NCI-H526 (cell line): ENCODE measurements around the gene GABPA.
A peak's percentile ranks its signal among the peaks of the same experiment; 100 is the strongest.
"Not testable (repeated sequence)": the region's sequence is repeated elsewhere in the genome, so short reads cannot be mapped to it uniquely, and the experiment has no call there.

Source experiments
- DNase-seq, 2 experiments: peaks; one replicate each; lab custom pipeline; 2025; lab: John Stamatoyannopoulos, UW

The GABPA gene

DNA sequence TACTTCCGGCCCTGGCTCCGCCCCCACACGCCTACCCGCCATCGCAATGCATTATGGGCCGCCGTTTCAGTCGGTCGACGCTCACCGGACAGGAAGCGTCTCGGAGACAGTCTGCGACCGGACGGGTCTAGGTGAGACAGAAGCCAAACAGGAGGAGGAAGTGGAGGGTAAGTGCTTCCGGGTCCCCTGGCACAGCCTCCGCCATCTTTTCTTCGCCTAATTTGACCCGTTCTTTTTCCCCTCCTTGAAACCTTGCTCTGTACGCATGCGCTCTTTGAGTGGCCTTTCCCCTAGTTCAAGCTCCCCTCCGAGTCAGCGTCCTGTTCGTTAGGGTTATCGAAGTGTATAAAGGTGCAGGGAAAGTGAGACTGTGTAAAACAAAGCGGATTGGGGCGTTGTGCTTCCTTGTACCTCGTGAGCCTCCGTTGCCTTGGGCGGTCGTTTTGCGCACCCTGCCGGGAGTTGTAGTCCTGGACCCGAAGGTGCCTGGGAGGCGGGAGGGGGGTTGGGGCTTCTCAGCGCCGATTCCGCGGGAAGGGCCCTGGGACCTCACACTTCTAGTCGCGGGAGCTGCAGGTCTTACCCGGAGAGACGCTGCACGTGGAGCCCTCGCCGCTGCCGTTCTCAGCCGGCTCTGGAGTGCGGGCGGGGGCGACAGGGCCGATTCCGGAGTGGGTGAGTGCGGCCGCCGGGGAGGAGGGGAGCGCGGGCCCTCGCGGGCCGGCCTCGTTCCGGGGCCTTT lies at the start of gene GABPA, which contains the start of gene ATP5PF:
Gene GABPA (plus strand): TSS at position 69 of the 742 bp plus-strand sequence. CDS start 6,627 bp downstream, outside the sequence.
Gene ATP5PF (minus strand): TSS at position 1 of the 742 bp plus-strand sequence. CDS start 5,110 bp downstream, outside the sequence.
- peak; percentile 97 to 98 for DNase-seq

DNA sequence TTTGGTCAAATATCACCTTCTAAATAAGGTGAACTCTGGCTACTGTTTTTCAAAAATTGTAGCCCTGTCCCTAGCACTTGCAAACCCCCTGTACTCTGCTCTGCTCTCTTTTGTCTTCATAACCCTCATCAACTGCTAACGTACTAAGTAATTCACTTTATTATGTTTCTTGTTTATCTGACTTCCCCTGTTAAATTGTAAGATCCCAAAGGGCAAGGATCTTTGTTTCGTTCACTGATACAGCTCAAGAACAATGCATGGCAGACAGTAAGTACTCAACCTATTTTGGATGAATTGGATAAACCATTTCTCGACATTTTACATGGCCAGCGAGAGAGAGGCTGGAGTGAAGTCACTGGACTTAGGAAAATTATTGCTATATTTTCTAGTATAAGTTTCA lies 47.0 kb upstream of the GABPA start:
- DNase-seq = no peak

DNA sequence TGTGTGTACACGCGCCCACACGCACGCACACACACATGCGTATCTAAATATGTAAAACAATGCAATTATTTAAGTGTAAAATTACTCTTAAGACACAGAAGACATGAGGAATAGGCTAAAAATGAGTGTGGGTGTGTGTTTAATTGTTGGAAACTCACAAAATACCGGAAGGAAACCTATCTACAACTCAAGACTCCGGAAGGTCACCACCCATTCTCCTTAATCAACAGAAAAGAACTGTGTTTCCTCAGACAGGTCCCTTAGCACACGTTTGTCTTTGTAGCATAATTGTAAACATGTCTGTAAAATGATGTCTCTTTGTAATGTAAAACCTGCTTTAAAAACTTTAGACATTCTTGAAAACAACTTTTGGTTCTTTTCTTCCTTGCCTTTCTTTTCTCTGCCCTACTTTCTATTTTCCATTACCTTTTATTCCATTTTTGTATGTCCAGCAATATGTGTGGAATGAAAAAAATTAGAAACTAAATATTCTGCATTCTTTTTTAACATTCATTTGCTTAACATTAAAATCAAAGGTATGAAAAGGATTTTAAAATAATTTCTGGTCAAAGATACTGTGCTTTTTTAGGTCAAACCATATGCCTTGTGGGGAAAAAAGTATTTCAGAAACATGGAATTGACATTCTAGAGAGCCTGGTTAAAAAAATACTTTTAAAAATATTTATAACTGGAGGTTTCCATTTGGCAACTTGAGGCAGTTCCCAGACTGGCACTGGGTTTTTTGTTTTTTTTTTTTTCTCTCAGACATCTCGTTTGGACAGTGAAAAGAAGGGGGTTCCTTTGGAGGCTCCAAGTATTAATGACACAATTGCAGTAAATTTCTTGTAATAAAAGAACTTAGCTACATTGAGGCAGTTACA lies 46.3 kb upstream of the GABPA start:
- no peak for DNase-seq

DNA sequence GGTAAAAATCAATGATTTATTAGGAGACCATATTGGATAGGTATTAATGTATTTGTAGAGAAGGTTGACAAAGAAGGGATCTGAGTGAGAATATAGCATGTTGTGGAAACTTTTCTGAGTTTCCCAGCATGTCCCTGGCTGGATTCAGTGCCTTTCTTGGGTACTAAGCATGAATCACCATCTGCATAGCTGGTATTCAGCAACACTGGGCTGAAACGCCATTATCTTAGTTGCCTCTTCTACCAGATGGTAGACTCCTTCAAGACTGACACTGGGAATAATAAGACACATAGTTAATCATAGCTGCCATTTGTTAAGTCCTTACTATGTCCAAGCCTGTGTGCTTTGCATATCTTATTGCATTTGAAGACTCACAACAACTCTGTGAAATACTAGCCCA lies 45.5 kb upstream of the GABPA start:
- DNase-seq = no peak

DNA sequence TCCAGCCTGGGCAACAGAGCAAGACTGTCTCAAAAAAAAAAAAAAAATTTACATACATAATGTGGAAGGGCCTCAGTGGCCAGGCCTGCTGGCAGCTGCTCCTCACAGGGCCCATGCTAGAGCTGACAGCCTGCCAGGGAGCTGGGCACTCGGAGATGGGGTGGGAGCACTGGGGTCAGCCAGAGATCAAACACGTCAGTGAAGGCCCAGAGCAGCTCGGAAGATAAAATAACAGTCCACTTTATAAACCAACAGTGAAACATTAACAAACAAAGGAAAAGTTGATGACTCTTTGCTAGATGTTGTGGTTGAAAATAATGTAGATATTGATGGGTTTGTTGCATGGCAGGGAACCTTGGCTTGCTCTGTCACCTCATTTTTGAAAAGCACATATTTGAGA lies 42.8 kb upstream of the GABPA start:
- DNase-seq = no peak

DNA sequence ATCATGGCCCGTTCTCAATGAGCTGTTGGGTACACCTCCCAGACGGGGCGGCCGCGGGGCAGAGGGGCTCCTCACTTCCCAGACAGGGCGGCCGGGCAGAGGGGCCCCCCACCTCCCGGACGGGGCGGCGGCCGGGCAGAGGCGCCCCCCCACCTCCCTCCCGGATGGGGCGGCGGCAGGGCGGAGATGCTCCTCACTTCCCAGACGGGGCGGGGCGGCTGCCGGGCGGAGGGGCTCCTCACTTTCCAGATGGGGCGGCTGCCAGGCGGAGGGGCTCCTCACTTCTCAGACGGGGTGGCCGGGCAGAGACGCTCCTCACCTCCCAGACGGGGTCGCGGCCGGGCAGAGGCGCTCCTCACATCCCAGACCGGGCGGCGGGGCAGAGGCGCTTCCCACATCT lies 39.3 kb upstream of the GABPA start:
- not testable (repeated sequence) for DNase-seq

DNA sequence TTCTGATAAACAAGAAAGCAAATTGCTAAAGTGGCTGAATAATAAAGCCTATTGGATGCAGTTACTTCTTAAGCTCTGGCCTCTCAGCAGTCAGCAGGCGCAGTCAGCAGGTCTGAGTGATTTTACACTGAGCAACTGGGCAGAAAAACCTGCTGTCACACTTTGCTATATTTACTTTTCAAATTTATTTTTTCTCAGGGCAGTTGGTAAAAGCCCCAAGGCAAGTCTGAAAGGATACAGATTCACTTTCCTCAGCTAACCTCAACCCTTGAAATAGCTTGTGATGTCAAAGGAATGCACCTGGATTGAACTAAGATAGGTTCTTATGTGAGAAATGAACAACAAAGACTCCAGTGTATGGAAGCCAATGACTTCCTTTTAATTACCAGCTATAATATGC lies 34.0 kb upstream of the GABPA start:
- no peak for DNase-seq

DNA sequence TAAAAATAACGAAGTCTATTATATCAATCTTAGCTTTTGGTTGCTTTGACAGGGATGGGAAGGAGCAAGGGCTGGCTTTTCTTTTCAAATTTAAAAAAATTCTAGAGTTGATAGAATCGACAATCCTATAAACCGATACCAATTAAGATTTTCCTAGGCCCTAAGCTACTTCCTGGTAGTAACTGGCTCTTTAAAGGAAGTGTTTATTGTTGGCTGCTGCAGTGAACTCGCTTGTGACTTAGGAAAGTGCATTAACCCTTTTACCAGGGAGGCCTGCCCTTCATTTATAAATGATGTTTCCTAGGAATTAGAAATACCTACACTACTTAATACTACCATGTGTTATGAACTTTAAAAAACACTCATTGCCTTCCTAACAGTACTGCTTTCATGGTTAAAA lies 33.2 kb upstream of the GABPA start:
- DNase-seq = no peak

DNA sequence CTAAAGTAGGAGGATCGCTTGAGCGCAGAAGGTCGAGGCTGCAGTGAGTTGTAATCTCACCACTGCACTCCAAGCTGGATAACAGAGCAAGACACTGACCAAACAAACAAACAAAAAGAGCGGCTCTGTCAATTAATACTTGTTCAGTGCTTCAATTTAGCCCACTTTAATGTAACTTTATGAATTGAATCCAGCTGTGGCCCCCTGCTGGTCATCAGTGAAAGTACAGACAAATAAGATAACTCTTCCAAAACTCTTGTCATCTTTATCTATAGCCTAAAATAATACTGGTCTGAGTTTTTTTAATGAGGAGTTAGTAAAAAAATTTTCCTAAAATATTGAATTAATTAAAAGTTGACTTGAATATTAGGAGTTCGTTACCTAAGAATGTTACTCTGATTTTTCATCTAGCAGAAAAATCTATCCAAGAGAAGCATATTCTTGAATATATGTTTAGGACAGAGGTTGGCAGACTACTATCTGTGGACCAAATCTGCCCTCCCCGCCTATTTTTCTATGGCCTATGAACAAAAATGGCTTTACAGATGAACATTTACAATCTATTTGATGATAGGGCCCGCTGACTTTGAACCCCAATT lies 26.2 kb upstream of the GABPA start:
- DNase-seq = peak; percentile 6 to 50

DNA sequence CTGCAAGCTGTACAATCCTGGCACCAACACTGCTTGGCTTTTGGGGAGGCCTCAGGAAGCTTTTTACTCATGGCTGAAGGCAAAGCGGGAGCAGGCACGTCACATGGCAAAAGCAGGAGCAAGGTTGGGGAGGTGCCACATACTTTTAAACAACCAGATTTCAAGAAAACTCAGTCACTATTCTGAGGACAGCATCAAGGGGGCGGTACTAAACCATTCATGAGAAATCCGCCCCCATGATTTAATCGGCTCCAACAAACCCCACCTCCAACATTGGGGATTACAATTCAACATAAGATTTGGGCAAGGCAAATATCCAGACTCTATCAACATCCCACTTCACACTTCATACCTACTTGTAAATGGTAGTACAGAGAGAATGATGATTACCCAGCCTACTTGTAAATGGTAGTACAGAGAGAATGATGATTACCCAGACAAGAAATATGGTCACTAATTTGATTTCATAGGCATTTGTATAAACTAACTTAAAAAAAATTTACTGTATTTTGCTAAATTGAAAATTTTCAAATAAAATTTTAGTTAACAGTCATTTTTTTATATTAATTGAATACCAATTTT lies 25.0 kb upstream of the GABPA start:
- DNase-seq = no peak

DNA sequence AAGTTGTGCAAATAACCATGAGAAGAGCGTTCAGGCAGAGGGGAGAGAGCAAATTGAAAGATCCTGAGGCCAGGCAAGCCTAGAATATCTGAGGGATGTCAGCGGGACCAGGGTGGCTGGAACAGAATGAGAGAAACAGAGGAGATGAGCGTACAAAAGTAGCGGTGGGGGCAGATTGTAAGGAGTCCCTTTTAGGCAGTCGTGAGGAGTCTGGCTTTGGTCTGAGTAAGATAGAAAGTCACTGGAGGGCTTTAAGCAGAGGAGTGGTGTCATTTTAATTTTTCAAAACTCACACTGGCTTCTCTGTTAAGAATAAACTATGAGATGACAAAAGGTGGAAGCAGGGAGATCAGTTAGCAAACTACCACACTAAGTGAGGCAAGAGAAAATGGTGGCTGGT lies 24.2 kb upstream of the GABPA start:
- no peak for DNase-seq

DNA sequence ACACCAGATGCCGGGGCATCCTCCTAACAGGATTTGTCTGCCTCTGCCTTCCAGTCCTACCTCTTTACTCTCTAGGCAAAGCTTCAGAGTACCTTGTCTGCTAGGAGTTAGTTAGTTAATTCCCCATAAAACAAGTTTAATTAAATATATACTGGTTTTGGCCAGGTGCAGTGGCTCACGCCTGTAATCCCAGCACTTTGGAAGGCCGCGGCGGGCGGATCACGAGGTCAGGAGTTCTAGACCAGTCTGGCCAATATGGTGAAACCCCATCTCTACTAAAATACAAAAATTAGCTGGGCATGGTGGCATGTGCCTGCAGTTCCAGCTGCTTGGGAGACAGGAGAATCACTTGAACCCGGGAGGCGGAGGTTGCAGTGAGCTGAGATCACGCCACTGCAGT lies 20.7 kb upstream of the GABPA start:
- DNase-seq = not testable (repeated sequence)

DNA sequence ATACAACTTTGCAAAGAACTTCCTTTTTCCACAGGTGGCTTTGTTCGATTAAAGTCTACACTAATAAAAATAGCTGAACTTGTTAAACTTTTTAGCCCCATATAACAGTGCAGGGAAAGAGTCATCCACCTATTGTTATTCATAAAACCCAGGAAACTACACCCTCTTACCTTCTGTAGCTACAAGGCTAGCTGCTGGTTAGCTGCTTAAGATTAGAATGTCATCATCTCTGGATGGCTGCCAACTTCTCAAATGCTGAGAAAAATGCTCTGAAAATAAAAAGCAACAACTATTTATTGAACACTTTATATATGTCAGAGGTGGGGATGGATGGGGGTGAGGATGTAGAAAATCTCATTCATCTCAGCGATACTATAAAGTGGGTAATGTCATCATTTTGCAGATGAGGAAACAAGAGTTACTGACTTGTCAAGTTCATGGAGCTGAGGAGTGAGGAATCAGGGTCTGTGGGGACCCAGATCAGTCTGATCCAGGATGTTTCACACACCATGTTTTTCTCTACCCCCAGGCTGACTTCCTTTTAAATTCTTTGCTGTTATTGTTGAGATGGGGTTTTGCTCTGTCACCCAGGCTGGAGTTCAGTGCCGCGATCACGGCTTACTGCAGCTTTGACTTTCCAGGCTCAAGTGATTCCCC lies 17.2 kb upstream of the GABPA start:
- DNase-seq = no peak

DNA sequence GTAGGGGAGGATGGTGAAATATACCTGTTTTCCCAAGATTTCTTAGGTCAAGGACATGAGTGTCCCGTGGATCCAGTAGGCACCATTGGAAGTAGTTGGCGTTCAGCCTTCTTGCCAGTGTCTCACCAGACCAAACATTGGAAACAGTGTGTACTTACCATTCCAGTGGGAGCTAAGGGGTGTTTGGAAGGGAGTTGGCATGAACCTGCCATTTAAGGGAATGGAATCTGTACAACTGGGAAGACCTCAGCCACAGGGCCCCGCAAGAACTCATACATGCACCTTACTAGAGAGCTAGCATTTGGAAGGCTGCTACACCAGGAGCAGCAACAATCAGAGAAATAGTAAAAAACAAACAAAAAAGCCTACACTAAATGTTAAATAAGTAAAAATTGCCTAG lies 12.8 kb upstream of the GABPA start:
- no peak for DNase-seq

DNA sequence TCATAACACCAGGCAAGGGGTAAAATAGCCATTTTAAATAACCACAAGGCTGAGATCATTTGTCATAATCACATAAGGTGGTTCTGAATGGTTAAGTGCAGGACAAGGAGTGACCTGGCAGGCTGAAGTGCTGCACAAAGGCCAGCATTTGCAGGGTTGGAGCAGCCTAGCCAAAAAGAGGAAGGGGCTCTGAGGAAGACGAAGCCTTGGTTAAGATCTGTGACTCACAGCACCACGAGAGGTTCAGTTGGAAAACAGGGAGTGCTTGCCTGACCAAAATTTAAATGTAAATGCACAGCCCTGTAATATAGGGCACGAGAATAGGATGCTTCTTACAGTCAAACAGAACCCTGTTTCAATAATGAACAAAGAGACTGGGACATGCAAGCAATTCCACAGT lies 12.1 kb upstream of the GABPA start:
- no peak for DNase-seq

DNA sequence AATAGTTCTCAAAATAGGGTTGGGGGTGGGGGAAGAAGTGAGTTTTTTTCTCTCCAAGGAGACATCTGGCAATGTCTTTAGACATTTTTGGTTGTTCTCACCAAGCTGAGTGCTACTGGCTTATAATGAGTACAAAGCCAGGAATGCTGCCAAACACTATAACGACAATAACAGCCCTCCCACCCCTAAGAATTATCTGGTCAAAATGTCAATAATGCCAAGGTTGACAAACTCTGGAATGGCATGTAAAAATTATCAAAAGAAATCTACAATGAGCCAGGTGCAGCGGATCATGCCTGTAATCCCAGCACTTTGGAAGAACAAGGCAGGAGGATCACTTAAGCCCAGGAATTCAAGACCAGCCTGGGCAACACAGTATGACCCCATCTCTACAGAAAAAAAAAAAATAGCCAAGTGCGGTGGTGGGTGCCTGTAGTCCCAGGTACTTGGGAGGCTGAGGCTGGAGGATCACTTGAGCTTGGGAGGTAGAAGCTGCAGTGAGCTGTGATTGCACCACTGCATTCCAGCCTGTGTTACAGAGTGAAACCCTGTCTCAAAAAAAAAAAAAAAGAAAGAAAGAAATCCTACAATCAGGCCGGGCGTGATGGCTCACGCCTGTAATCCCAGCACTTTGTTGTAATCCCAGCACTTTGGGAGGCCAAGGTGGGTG lies 2.5 kb upstream of the GABPA start:
- DNase-seq = no peak

DNA sequence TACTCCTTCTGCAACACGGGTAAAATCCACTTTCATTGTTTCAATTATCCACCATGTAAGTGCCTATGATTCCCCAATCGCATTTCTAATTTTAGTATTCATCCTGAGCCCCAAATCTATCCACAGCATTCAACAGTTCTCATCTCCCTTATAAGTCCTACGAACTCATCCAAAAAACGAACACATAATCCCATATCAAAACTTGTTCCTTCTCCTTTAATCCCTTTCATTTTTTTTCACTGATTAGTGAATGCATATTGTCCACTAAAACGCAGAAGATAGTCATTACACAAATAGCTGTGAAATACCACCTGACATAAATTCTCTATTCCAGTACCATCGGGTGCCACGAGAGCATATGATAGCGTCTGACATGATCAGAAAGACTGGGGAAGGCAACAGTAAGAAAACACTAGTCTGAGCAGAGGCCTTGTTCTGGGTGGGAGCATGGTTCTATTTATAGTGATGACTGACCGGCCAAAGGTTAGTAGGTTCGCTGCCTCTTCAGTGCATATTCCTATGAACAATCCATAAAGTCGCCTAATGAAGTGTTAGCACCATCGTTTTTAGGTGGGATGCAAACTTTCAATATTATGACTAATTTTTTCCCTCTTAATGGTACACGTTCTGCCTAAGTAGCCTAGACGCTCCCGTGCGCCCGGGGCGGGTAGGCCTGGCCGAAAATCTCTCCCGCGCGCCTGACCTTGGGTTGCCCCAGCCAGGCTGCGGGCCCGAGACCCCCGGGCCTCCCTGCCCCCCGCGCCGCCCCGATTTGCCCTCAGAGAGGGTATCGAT lies 716 bp upstream of the GABPA start:
- DNase-seq = peak; percentile 11 to 42

DNA sequence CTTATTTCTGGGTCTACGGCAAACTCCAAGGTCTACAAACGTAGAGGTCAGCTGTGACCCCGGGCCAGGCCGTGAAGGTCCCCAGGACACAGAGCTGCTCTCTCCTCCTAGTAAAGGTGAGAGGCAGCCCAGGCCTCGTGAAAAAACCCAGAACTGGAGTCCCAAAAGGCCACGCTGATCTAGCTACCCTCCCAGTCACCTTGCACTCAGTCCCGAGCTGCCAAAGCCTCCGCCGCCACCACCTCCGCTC lies 193 bp upstream of the GABPA start:
- DNase-seq = no peak

DNA sequence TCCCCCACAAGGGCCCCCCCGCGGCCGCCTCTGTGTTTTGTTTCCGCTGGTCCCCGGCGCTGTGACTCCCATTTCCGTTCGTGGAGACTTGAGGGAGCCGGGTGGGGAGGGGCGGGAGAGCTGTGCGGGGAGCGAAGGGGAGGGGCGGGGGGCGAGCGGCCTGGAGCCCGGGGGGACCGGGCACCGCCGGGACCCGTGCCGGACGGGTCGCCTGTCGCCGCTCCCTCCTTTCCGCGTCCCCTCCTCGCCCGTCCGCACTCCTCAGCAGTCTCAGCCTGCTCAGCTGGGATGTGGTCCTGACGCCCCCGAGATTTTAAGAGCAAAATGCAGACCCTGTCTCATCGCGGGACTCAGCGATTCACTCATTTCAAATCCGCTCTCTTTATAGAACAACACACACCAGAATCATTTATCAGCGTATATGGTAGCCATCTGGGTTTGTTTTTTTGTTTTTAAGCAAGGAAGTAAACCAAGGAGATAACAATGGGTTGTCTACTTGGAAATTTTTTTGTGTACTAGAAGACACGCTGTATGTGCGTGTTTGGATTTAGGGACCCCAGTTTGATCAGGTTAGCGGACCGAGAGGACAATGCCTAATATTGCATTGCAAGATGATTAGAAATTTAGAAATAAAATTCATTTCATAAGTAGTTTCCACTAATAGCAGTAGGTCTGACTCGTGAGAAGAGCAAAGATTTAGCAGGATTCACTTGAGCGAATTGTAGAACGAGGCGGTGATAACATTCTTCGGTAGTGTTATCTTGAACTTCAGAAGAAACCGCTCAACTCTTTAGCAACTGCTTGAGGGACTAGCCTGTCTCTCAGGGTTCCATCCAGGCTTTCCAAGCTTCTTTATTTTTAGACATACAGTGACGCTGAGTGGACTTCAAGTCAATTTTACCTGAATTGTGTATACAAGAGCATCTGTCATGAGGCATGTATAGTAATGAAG lies 1.1 kb downstream of the GABPA start:
- DNase-seq = peak; percentile 80 to 91

DNA sequence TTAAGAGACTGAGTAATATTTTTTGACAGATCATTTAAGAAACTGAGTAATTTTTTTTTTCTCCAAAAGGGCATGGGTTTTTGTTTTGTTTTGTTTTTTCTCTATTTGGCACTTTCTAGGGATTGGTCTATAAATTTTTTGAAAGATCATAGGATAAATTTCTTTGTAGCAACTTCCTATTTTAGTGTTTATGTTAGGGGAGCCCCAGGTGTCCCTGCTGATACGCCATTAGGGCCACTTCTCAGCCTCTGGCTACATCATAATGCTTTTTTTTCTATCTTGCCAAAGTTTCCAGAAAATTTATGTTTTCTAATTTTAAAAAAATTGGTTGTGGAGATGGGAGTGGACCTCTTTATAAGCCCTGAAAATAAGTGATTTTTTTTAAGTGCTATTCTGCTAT lies 2.6 kb downstream of the GABPA start:
- DNase-seq = no peak
